Mucosa of rectum (tissue), 2 donors: ENCODE results near the gene PTPRG.

ENCODE experiments used
- H3K27ac ChIP-seq, 2 donors: one replicate each; pipeline ENCODE4 v1.7.0; 2013; ENCODE audit warnings: inconsistent platforms in 2 of 2, low read depth in 2 of 2, low read length in 2 of 2
- H3K27me3 ChIP-seq, 2 donors: one replicate each; pipeline ENCODE4 v1.7.0; 2013; ENCODE audit warnings: low read length in 2 of 2; ENCODE audit not compliant: control insufficient read depth in 2 of 2, insufficient read depth in 2 of 2
- H3K36me3 ChIP-seq, 2 donors: one replicate each; pipeline ENCODE4 v1.7.0; 2013; ENCODE audit warnings: low read length in 2 of 2; ENCODE audit not compliant: control insufficient read depth in 2 of 2, insufficient read depth in 2 of 2
- H3K4me1 ChIP-seq, 2 donors: one replicate each; pipeline ENCODE4 v1.7.0; 2013; ENCODE audit warnings: low read length in 2 of 2, mild to moderate bottlenecking in 1 of 2; ENCODE audit not compliant: control insufficient read depth in 2 of 2, insufficient read depth in 2 of 2
- H3K4me3 ChIP-seq, 2 donors: one replicate each; pipeline ENCODE4 v1.7.0; 2013; ENCODE audit warnings: low read length in 2 of 2
- H3K9ac ChIP-seq, 2 donors: one replicate each; pipeline ENCODE4 v1.7.0; 2013; ENCODE audit warnings: low read length in 2 of 2, low read depth in 1 of 2, mild to moderate bottlenecking in 1 of 2
- H3K9me3 ChIP-seq, 2 donors: one replicate each; pipeline ENCODE4 v1.7.0; 2013; ENCODE audit warnings: low read length in 2 of 2; ENCODE audit not compliant: control insufficient read depth in 2 of 2
- donor health status: healthy.
- donor health status: Normal muscosa, but diverticular disease.

The PTPRG gene

GRCh38 chr3:62209101-62209500 lies 647.7 kb downstream of the PTPRG start:
- H3K4me3 ChIP-seq, result no peak overlapping the region
- no peaks in the 10 kb centered on the region for H3K36me3 ChIP-seq
- no peaks in the 10 kb centered on the region for H3K27me3 ChIP-seq
- peaks cover 2 to 3% of the 10 kb centered on the region in 2 donors for H3K4me1 ChIP-seq
- H3K9me3 ChIP-seq, result no peaks in the 10 kb centered on the region
- no peak overlapping the region for H3K9ac ChIP-seq
- no peak overlapping the region for H3K27ac ChIP-seq

DNA sequence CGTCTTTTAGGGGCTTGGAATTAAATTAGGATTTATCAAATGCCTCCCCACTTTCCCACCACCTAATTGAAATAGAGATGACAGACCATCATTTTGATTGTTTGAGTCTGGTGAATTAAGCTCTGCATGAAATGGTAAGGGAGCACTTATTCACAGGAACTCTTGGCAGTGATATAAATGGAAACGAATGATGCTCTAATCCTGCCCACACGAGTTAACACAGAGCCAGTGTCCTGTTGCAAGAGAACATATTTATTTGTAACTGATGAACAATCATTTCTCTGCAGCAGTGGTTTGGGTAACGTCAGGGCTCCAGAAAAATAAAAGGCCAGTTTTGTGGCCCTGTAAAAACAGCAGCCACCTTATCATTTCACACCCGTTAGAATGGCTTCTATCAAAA lies 648.6 kb downstream of the PTPRG start:
- no peaks in the 10 kb centered on the region for H3K9me3 ChIP-seq
- H3K27ac ChIP-seq, result no peak overlapping the region
- H3K4me3 ChIP-seq, result no peak overlapping the region
- no peak overlapping the region for H3K9ac ChIP-seq
- H3K27me3 ChIP-seq, result no peaks in the 10 kb centered on the region
- peaks cover 2 to 3% of the 10 kb centered on the region in 2 donors for H3K4me1 ChIP-seq
- no peaks in the 10 kb centered on the region for H3K36me3 ChIP-seq

GRCh38 chr3:62211675-62212429 lies 650.5 kb downstream of the PTPRG start:
- Histone ChIP-seq H3K27ac (no peak overlapping the region), H3K9ac (no peak overlapping the region), H3K4me3 (no peak overlapping the region), H3K9me3 (no peaks in the 10 kb centered on the region), H3K36me3 (no peaks in the 10 kb centered on the region), H3K4me1 (peaks cover 2 to 3% of the 10 kb centered on the region in 2 donors), H3K27me3 (no peaks in the 10 kb centered on the region)

DNA sequence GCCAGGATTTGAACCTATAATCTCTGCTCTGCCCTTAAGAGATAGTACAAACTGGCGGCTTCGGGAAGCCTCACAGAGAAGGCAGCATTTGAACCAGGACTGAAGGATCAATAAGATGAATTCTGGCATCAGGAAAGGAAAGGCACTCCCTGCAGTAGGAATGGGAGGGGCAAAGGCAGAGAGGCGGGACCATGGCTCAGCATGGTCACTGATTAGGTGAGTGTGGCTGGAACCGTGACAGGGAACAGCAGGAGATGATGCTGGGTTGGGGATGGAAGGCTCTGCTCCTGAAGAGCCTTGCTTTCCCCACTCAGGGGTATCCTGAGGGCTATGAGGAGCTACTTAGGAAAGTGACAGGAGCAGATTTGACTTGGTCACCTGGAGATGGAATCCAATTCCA lies 653.5 kb downstream of the PTPRG start:
- H3K9me3 ChIP-seq, result no peaks in the 10 kb centered on the region
- no peak overlapping the region for H3K9ac ChIP-seq
- no peaks in the 10 kb centered on the region for H3K27me3 ChIP-seq
- no peak overlapping the region for H3K4me3 ChIP-seq
- H3K36me3 ChIP-seq, result no peaks in the 10 kb centered on the region
- peaks cover 2 to 3% of the 10 kb centered on the region in 2 donors for H3K4me1 ChIP-seq
- H3K27ac ChIP-seq, result no peak overlapping the region

- no peak overlapping the region for H3K4me3 ChIP-seq
- H3K9ac ChIP-seq, result no peak overlapping the region
- no peak overlapping the region for H3K27ac ChIP-seq
- no peaks in the 10 kb centered on the region for H3K9me3 ChIP-seq
- H3K4me1 ChIP-seq, result no peaks in the 10 kb centered on the region
- H3K27me3 ChIP-seq, result no peaks in the 10 kb centered on the region
- H3K36me3 ChIP-seq, result no peaks in the 10 kb centered on the region
Observed at GRCh38 chr3:62220616-62221015, 659.2 kb downstream of the PTPRG start.

- Histone ChIP-seq H3K27me3 (no peaks in the 10 kb centered on the region), H3K4me1 (no peaks in the 10 kb centered on the region), H3K9ac (no peak overlapping the region), H3K9me3 (no peaks in the 10 kb centered on the region), H3K36me3 (no peaks in the 10 kb centered on the region), H3K27ac (no peak overlapping the region), H3K4me3 (no peak overlapping the region)
Observed at GRCh38 chr3:62225051-62225450, 663.7 kb downstream of the PTPRG start.

DNA sequence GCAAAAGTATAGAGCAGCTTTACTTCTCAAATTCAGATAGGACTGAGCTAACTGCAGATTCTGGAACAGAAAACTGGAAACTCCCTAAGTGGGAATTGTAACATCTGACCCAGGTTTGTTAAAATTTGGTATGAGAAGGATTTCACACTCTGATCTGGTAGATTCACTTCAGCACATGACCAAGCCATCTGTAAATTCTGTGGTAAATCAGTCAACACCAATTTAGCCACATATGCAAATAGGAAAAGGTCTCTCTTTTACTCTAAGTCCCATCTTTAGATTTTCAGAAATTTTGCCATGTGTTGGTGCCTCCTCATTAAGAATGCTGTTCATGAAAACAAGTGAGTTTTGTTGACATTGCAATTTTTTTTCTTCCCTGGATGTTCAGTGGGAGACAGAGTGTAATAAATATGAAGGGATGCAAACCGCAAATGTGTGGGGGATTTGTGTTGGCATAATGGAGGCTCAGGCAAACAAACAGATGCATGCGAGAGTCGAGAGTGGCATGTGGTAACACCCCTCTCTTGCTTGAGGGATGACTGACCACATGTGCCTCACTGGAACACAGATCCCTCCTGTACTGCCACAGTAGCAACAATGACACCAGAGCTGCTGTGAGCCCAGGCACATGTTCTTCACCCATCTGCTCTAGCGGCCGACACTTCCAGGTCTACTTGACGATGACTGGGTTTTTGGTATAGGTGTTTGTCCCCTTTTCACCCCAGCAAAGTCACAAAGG lies 665.4 kb downstream of the PTPRG start:
- no peak overlapping the region for H3K27ac ChIP-seq
- no peaks in the 10 kb centered on the region for H3K9me3 ChIP-seq
- no peaks in the 10 kb centered on the region for H3K4me1 ChIP-seq
- H3K27me3 ChIP-seq, result no peaks in the 10 kb centered on the region
- no peaks in the 10 kb centered on the region for H3K36me3 ChIP-seq
- H3K4me3 ChIP-seq, result no peak overlapping the region
- no peak overlapping the region for H3K9ac ChIP-seq

DNA sequence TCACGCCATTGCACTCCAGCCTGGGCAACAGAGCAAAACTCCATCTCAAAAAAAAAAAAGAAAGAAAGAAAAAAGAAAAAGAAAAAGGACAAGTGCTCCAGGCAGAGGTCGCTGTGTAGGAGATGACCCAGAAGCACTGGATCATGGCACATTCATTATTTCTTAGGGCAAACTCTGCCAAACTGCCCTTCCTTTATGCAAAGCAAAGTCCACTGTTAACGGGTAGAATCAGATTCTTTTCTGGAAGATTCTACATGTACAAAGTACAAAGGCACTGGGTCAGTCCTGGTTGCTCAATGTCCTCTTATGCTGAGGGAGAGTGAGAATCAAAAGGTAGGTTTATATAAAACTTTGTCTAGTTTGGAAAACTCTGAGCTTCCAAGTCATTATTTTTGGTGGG lies 667.1 kb downstream of the PTPRG start:
- H3K4me1 ChIP-seq, result no peaks in the 10 kb centered on the region
- no peaks in the 10 kb centered on the region for H3K9me3 ChIP-seq
- H3K27ac ChIP-seq, result no peak overlapping the region
- no peak overlapping the region for H3K9ac ChIP-seq
- H3K4me3 ChIP-seq, result no peak overlapping the region
- no peaks in the 10 kb centered on the region for H3K27me3 ChIP-seq
- no peaks in the 10 kb centered on the region for H3K36me3 ChIP-seq

- Histone ChIP-seq H3K4me3 (no peak overlapping the region), H3K36me3 (no peaks in the 10 kb centered on the region), H3K9ac (no peak overlapping the region), H3K27ac (no peak overlapping the region), H3K9me3 (no peaks in the 10 kb centered on the region), H3K4me1 (no peaks in the 10 kb centered on the region), H3K27me3 (no peaks in the 10 kb centered on the region)
Observed at GRCh38 chr3:62229211-62229610, 667.8 kb downstream of the PTPRG start.

DNA sequence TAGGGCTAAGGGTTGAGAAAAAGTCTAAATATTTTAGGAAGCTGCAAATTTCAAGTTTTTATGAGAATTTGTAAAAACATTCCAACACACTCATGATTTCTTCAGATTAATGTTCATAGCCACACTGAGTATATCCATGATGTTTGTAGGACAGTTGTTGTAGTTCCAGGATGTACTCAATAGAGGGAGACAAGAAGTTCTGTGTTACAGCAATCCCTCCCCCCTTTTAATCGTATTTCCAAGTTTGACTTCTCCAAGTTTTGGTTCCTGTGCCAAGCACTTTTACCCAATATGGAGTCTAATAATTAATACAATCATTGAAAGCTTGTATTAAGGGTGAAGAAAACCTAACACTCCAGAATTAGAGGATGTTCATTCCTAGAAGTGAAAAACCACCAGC lies 668.5 kb downstream of the PTPRG start:
- Histone ChIP-seq H3K9ac (no peak overlapping the region), H3K36me3 (no peaks in the 10 kb centered on the region), H3K4me1 (no peaks in the 10 kb centered on the region), H3K9me3 (no peaks in the 10 kb centered on the region), H3K4me3 (no peak overlapping the region), H3K27me3 (no peaks in the 10 kb centered on the region), H3K27ac (no peak overlapping the region)
